Ovary (tissue), 3 donors: ENCODE measurements around the gene SLMAP.

ENCODE experiments used
- EP300 ChIP-seq: sonication (generic); formaldehyde crosslinking; IDR thresholded peaks from one replicate; pipeline ENCODE4 v1.6.1; 2017; ENCODE audit warnings: antibody characterized with exemption
- POLR2A ChIP-seq: fragments of 450-650 bp; IDR thresholded peaks from one replicate; pipeline ENCODE4 v1.6.1; 2017; ENCODE audit warnings: antibody characterized with exemption, mild to moderate bottlenecking, moderate library complexity
- TF ChIP-seq, protein P1 (sequence below), 3 donors: fragments of 450-650 bp in 2 of 3; fragments of 200-600 bp in 1 of 3; IDR thresholded peaks; one replicate each; pipeline versions ENCODE4 v1.5.1 to v1.8.0; 2016 to 2022; ENCODE audit warnings: antibody characterized with exemption in 3 of 3, mild to moderate bottlenecking in 1 of 3
- donor health status: DM: no; HTN: no; CAD: no.

DNA sequence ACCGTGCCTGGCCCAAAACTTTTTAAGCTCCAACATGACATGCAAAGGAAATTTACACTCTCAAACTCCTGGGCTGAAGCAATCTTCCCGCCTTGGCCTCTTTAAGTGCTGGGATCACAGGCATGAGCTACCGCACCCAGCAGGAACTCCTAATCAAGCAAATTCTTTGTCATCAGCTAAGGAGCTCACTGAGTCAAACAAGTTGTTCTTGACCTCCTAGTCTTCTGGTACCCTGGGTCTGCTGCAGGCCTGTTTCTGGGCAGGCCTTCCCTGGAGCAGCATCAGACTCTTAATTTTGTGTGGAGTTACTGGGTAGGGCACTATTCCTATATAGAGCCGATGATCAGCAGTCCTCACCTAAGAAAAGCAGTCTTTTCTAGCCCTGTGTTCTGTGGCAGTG is 183.7 kb downstream of the SLMAP start:
- TF ChIP-seq POLR2A (no peak), EP300 (no peak)
- TF ChIP-seq, protein P1, sequence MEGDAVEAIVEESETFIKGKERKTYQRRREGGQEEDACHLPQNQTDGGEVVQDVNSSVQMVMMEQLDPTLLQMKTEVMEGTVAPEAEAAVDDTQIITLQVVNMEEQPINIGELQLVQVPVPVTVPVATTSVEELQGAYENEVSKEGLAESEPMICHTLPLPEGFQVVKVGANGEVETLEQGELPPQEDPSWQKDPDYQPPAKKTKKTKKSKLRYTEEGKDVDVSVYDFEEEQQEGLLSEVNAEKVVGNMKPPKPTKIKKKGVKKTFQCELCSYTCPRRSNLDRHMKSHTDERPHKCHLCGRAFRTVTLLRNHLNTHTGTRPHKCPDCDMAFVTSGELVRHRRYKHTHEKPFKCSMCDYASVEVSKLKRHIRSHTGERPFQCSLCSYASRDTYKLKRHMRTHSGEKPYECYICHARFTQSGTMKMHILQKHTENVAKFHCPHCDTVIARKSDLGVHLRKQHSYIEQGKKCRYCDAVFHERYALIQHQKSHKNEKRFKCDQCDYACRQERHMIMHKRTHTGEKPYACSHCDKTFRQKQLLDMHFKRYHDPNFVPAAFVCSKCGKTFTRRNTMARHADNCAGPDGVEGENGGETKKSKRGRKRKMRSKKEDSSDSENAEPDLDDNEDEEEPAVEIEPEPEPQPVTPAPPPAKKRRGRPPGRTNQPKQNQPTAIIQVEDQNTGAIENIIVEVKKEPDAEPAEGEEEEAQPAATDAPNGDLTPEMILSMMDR (IDR thresholded peaks at IDR 0.05) = no peak
